Activated T-helper 2 cell treated with anti-CD3 and anti-CD28 coated beads, Interferon-gamma antibody, Interleukin-2, Interleukin-4, amounts not matched to agents 10 μg/mL and 5 μg/mL and 100 μg/mL, durations not matched to agents 14 hours and 24 hours and 36 hours (primary cell): ENCODE data around the gene ST7. TPM values are rescaled to one million over a fixed set of nuclear protein-coding genes. Genes with fewer than 3 reads are reported as not detected.
"Not testable (repeated sequence)": the region's sequence is repeated elsewhere in the genome, so short reads cannot be mapped to it uniquely, and the experiment has no call there.

Experiments used
- DNase-seq: peaks from one replicate; pipeline ENCODE4 v3.0.0; 2021; ENCODE audit warnings: low spot score
- H3K27ac Mint-ChIP-seq: one replicate; pipeline ENCODE4 v1.8.0; 2021; ENCODE audit warnings: mixed read lengths
- H3K27me3 Mint-ChIP-seq: one replicate; pipeline ENCODE4 v1.8.0; 2021; ENCODE audit warnings: low read depth, mixed read lengths
- H3K36me3 Mint-ChIP-seq: one replicate; pipeline ENCODE4 v1.8.0; 2021; ENCODE audit warnings: low read depth, mixed read lengths
- H3K4me1 Mint-ChIP-seq: one replicate; pipeline ENCODE4 v1.8.0; 2021; ENCODE audit warnings: low read depth, mixed read lengths
- H3K4me3 Mint-ChIP-seq: one replicate; pipeline ENCODE4 v1.8.0; 2021; ENCODE audit warnings: low read depth, mild to moderate bottlenecking, moderate library complexity, mixed read lengths
- H3K9me3 Mint-ChIP-seq: one replicate; pipeline ENCODE4 v1.8.0; 2021; ENCODE audit warnings: mixed read lengths
- intact Hi-C: fragments of 100-400 bp; cut with micrococcal nuclease; formaldehyde crosslinking; loops from one replicate; pipeline ENCODE4 v1.15.1; 2023
- total RNA-seq: library from RNA; stranded (reverse); gene quantifications from 2 replicates; pipeline ENCODE4 v1.2.3, GENCODE V29; 2022

Gene ST7
- total RNA-seq, 1 donor from 2014 or later: 8.0 TPM

GRCh38 chr7:117220836-117221235 lies 267.5 kb downstream of the ST7 start:
- Mint-ChIP-seq H3K4me1 (no peaks in the 10 kb centered on the region), H3K27ac (no peak overlapping the region), H3K36me3 (no peaks in the 10 kb centered on the region), H3K9me3 (no peaks in the 10 kb centered on the region), H3K4me3 (no peak overlapping the region), H3K27me3 (no peaks in the 10 kb centered on the region)
- DNase-seq: no peak
- intact Hi-C loops: no loop called here

- intact Hi-C loops: no loop called here
Measured at GRCh38 chr7:117225536-117225935, 272.2 kb downstream of the ST7 start.

GRCh38 chr7:117227091-117227490 lies 273.8 kb downstream of the ST7 start:
- Mint-ChIP-seq H3K4me3 (no peak overlapping the region), H3K4me1 (no peaks in the 10 kb centered on the region), H3K27me3 (no peaks in the 10 kb centered on the region), H3K9me3 (no peaks in the 10 kb centered on the region), H3K27ac (no peak overlapping the region), H3K36me3 (no peaks in the 10 kb centered on the region)
- intact Hi-C loops: no loop called here
- DNase-seq: no peak

More at GRCh38 chr7:117225536-117225935, 272.2 kb downstream of the ST7 start:
- no peak for DNase-seq
- Mint-ChIP-seq H3K4me1 (no peaks in the 10 kb centered on the region), H3K4me3 (no peak overlapping the region), H3K27ac (no peak overlapping the region), H3K9me3 (no peaks in the 10 kb centered on the region), H3K27me3 (no peaks in the 10 kb centered on the region), H3K36me3 (no peaks in the 10 kb centered on the region)

GRCh38 chr7:117229350-117229749 lies 276.0 kb downstream of the ST7 start:
- Mint-ChIP-seq H3K9me3 (peaks cover 5% of the 10 kb centered on the region), H3K4me3 (no peak overlapping the region), H3K27ac (no peak overlapping the region), H3K36me3 (no peaks in the 10 kb centered on the region), H3K27me3 (no peaks in the 10 kb centered on the region), H3K4me1 (no peaks in the 10 kb centered on the region)
- intact Hi-C loops: no loop called here
- DNase-seq: no peak

GRCh38 chr7:117230276-117231046 lies 277.2 kb downstream of the ST7 start:
- peaks cover 5% of the 10 kb centered on the region for H3K9me3 Mint-ChIP-seq
- H3K36me3 Mint-ChIP-seq: no peaks in the 10 kb centered on the region
- no peak overlapping the region for H3K4me3 Mint-ChIP-seq
- no peaks in the 10 kb centered on the region for H3K27me3 Mint-ChIP-seq
- intact Hi-C loops: no loop called here
- no peaks in the 10 kb centered on the region for H3K4me1 Mint-ChIP-seq
- no peak overlapping the region for H3K27ac Mint-ChIP-seq
- DNase-seq: no peak

- H3K4me1 Mint-ChIP-seq: no peaks in the 10 kb centered on the region
- no peak for DNase-seq
- no peak overlapping the region for H3K27ac Mint-ChIP-seq
- no peak overlapping the region for H3K4me3 Mint-ChIP-seq
- H3K27me3 Mint-ChIP-seq: no peaks in the 10 kb centered on the region
- H3K9me3 Mint-ChIP-seq: peaks cover 5% of the 10 kb centered on the region
- H3K36me3 Mint-ChIP-seq: no peaks in the 10 kb centered on the region
- intact Hi-C loops: no loop called here
Measured at GRCh38 chr7:117231047-117231359, 277.7 kb downstream of the ST7 start.

GRCh38 chr7:117237646-117238045 lies 284.3 kb downstream of the ST7 start:
- H3K27ac Mint-ChIP-seq: no peak overlapping the region
- peaks cover 4% of the 10 kb centered on the region for H3K27me3 Mint-ChIP-seq
- H3K9me3 Mint-ChIP-seq: peaks cover 5% of the 10 kb centered on the region
- no peak overlapping the region for H3K4me3 Mint-ChIP-seq
- DNase-seq: no peak
- no peaks in the 10 kb centered on the region for H3K4me1 Mint-ChIP-seq
- H3K36me3 Mint-ChIP-seq: no peaks in the 10 kb centered on the region
- intact Hi-C loops: no loop called here

- H3K4me3 Mint-ChIP-seq: no peak overlapping the region
- intact Hi-C loops: no loop called here
- H3K27ac Mint-ChIP-seq: no peak overlapping the region
Measured at GRCh38 chr7:117238472-117238871, 285.2 kb downstream of the ST7 start.

GRCh38 chr7:117238937-117239336 lies 285.6 kb downstream of the ST7 start:
- Mint-ChIP-seq H3K27me3 (peaks cover 4% of the 10 kb centered on the region), H3K4me1 (no peaks in the 10 kb centered on the region), H3K9me3 (no peaks in the 10 kb centered on the region), H3K36me3 (no peaks in the 10 kb centered on the region), H3K27ac (no peak overlapping the region), H3K4me3 (no peak overlapping the region)
- intact Hi-C loops: no loop called here
- no peak for DNase-seq

More at GRCh38 chr7:117238472-117238871, 285.2 kb downstream of the ST7 start:
- Mint-ChIP-seq H3K4me1 (no peaks in the 10 kb centered on the region), H3K27me3 (peaks cover 4% of the 10 kb centered on the region), H3K36me3 (no peaks in the 10 kb centered on the region), H3K9me3 (peaks cover 3% of the 10 kb centered on the region)
- DNase-seq: no peak

- no peaks in the 10 kb centered on the region for H3K4me1 Mint-ChIP-seq
- intact Hi-C loops: no loop called here
- no peaks in the 10 kb centered on the region for H3K36me3 Mint-ChIP-seq
- DNase-seq: no peak
- H3K9me3 Mint-ChIP-seq: no peaks in the 10 kb centered on the region
- no peak overlapping the region for H3K27ac Mint-ChIP-seq
- no peak overlapping the region for H3K4me3 Mint-ChIP-seq
- peaks cover 4% of the 10 kb centered on the region for H3K27me3 Mint-ChIP-seq
Measured at GRCh38 chr7:117241088-117241487, 287.8 kb downstream of the ST7 start.

GRCh38 chr7:117243390-117243789 lies 290.1 kb downstream of the ST7 start:
- no peaks in the 10 kb centered on the region for H3K9me3 Mint-ChIP-seq

GRCh38 chr7:117245703-117246102 lies 292.4 kb downstream of the ST7 start:
- H3K9me3 Mint-ChIP-seq, H3K36me3 Mint-ChIP-seq, H3K4me3 Mint-ChIP-seq, H3K27ac Mint-ChIP-seq, DNase-seq, intact Hi-C loops, H3K27me3 Mint-ChIP-seq, H3K4me1 Mint-ChIP-seq: not testable (repeated sequence)

More at GRCh38 chr7:117243390-117243789, 290.1 kb downstream of the ST7 start:
- Mint-ChIP-seq H3K27me3 (no peaks in the 10 kb centered on the region), H3K36me3 (no peaks in the 10 kb centered on the region), H3K4me3 (no peak overlapping the region), H3K4me1 (no peaks in the 10 kb centered on the region), H3K27ac (no peak overlapping the region)
- DNase-seq: no peak
- intact Hi-C loops: no loop called here

GRCh38 chr7:117247809-117248208 lies 294.5 kb downstream of the ST7 start:
- Mint-ChIP-seq H3K4me3 (no peak overlapping the region), H3K36me3 (no peaks in the 10 kb centered on the region), H3K27me3 (no peaks in the 10 kb centered on the region), H3K9me3 (no peaks in the 10 kb centered on the region), H3K27ac (no peak overlapping the region), H3K4me1 (no peaks in the 10 kb centered on the region)
- intact Hi-C loops: no loop called here
- DNase-seq: no peak

GRCh38 chr7:117248829-117249228 lies 295.5 kb downstream of the ST7 start:
- intact Hi-C loops: no loop called here
- Mint-ChIP-seq H3K27me3 (no peaks in the 10 kb centered on the region), H3K36me3 (no peaks in the 10 kb centered on the region), H3K4me1 (no peaks in the 10 kb centered on the region), H3K4me3 (no peak overlapping the region), H3K27ac (no peak overlapping the region), H3K9me3 (no peaks in the 10 kb centered on the region)
- DNase-seq: no peak
